ENCODE measurements around the gene KCNG2. TPM values are rescaled to one million over a fixed set of nuclear protein-coding genes. Genes with fewer than 3 reads are reported as not detected.

The KCNG2 gene
- total and polyA plus RNA-seq, 12 donors = 0.06 to 2.9 (median 0.50) TPM; not detected in 3

DNA sequence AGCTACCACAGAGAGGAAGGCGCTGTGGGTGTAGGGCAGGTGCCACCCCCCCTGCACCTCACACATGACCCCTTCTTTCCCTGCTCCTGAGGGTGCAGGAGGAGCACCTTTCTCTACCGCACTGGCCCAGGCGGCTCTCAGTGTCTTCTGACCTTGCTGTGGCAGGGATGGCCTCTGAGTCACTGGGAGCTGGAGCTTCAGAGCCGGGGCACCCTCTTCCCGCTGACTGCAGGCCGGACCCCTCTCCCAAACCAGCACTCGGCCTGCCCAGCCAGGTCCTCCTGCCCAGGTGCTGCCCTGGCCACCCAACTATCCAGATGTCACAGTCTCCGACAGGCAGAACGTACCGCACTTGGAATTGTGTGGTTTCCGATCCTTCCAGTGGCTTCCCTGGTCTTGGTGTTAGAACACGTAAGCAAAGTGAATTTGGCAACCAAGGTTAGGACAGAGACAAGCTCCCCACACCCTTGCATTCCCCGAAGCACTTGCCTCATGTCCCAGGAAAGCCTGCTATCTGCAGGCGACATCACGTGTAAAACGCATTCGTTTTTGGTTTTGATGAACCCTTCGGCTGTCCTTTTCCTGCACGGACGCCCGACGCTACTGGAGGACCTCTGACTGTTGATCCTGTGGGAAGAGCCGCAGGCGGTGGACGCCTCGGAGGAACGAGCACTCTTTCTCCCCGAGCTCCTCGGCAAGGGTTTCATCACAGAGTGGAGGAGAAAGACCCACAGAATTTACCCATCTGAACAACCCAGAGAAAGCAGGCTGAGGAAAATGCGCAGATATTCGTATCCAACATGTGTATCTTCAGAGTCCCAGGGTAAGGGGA is 24.7 kb upstream of the KCNG2 start:
- no peaks in the 10 kb centered on the region for H3K4me1 ChIP-seq (replicated peaks in 1 of 2)
- intact Hi-C loops (cut with DNase I) = no loop called here
- no peaks in the 10 kb centered on the region for H3K36me3 ChIP-seq (replicated peaks in 1 of 2)
- H3K27me3 ChIP-seq = no peaks in the 10 kb centered on the region
- no peak for DNase-seq
- no peak for TF ChIP-seq POLR2A (IDR thresholded peaks at IDR 0.05)
- TF ChIP-seq, protein P1, sequence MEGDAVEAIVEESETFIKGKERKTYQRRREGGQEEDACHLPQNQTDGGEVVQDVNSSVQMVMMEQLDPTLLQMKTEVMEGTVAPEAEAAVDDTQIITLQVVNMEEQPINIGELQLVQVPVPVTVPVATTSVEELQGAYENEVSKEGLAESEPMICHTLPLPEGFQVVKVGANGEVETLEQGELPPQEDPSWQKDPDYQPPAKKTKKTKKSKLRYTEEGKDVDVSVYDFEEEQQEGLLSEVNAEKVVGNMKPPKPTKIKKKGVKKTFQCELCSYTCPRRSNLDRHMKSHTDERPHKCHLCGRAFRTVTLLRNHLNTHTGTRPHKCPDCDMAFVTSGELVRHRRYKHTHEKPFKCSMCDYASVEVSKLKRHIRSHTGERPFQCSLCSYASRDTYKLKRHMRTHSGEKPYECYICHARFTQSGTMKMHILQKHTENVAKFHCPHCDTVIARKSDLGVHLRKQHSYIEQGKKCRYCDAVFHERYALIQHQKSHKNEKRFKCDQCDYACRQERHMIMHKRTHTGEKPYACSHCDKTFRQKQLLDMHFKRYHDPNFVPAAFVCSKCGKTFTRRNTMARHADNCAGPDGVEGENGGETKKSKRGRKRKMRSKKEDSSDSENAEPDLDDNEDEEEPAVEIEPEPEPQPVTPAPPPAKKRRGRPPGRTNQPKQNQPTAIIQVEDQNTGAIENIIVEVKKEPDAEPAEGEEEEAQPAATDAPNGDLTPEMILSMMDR (IDR thresholded peaks at IDR 0.05) = no peak
- no peaks in the 10 kb centered on the region for H3K9me3 ChIP-seq (replicated peaks in 1 of 3)
- no peak overlapping the region for H3K4me3 ChIP-seq
- 80 to 89% (median 85%) methylated on average over 25 to 31 of the region's 31 CpGs for WGBS, 4 donors
- no peak overlapping the region for H3K27ac ChIP-seq

DNA sequence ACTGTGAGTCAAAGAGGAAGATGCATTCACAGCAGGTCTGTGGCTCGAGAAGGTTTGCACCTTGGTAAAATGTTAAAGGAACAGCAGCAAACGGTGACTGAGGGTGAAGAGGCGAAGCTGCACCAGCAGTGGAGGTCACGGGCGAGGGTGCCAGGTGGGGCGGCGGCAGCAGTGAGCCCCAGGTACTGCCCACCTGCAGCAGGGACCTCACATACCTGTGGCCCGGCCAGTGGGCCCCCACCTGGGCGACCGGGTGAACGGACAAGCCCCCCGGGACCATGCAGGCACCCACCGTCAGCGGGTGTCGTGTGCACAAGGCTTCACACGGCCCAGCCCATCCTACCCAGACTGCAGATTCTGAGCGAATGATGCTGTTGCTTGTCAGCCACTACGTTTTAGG is 23.6 kb upstream of the KCNG2 start:
- WGBS, 4 donors = 64 to 81% (median 77%) methylated on average over 6 to 18 of the region's 18 CpGs
- intact Hi-C loops (cut with DNase I) = no loop called here
- no peak for DNase-seq
- Histone ChIP-seq H3K4me1 (replicated peaks in 1 of 2) (no peaks in the 10 kb centered on the region), H3K27me3 (no peaks in the 10 kb centered on the region), H3K9me3 (replicated peaks in 1 of 3) (no peaks in the 10 kb centered on the region), H3K27ac (no peak overlapping the region), H3K36me3 (replicated peaks in 1 of 2) (no peaks in the 10 kb centered on the region), H3K4me3 (no peak overlapping the region)
- TF ChIP-seq POLR2A (IDR thresholded peaks at IDR 0.05) = no peak
- TF ChIP-seq, protein P1 (IDR thresholded peaks at IDR 0.05) = no peak

DNA sequence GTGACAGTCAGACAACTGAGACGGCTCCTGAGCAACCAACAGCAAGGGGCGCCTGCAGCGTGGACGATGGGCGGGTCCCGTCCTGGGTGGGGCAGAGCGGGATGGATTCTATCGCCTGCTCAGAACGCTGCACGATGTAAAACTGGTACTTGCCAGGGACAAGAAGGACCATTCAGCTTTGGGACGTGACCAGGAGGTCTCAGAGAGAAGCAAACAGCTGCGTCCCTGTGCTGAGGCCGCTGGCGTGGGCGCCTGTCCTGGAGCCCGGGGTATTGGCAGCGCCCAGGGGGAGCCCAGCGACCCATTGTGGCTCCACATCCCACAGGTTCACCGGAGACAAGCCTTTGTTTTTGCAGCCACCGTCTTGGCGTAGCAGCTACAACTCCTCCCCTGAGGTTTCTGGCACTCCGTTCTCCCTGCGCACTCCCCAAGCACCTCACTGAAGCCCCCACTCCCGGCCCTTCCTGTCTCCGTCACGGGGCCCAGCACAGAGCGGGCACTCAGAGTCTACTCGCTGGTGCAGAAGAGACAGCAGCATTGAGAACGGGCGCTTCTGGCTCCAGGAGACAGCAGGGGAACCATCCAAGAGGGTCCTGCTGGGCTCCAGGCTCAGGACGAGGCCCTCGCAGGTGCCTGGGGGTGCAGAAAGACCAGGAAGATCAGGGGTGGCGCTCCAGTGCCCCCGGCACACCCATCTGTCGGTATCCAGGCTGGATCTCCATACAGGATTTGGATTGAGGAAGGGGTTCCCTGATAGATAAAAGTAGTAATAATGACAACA is 22.1 kb upstream of the KCNG2 start:
- TF ChIP-seq, protein P1 (IDR thresholded peaks at IDR 0.05) = no peak
- no peak for TF ChIP-seq POLR2A (IDR thresholded peaks at IDR 0.05)
- Histone ChIP-seq H3K36me3 (replicated peaks in 1 of 2) (no peaks in the 10 kb centered on the region), H3K27ac (no peak overlapping the region), H3K4me3 (no peak overlapping the region), H3K4me1 (replicated peaks in 1 of 2) (no peaks in the 10 kb centered on the region), H3K9me3 (replicated peaks in 1 of 3) (no peaks in the 10 kb centered on the region), H3K27me3 (no peaks in the 10 kb centered on the region)
- DNase-seq = no peak
- intact Hi-C loops (cut with DNase I) = no loop called here
- WGBS, 4 donors = 78 to 83% (median 81%) methylated on average over 32 to 35 of the region's 35 CpGs

DNA sequence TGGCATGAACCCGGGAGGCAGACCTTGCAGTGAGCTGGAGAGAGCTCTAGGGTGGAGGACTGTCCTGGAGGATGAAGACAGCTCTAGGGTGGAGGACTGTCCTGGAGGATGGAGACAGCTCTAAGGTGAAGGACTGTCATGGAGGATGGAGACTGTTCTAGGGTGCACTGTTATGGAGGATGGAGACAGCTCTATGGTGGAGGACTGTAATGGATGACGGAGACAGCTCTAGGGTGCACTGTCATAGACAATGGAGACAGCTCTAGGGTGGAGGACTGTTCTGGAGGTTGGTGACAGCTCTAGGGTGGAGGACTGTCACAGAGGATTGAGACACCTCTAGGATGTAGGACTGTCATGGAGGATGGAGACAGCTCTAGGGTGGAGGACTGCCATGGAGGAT is 21.1 kb upstream of the KCNG2 start:
- WGBS, 4 donors = 52 to 81% (median 73%) methylated on average over 2 of the region's 2 CpGs
- DNase-seq = no peak
- no peaks in the 10 kb centered on the region for H3K36me3 ChIP-seq (replicated peaks in 1 of 2)
- no peaks in the 10 kb centered on the region for H3K4me1 ChIP-seq (replicated peaks in 1 of 2)
- TF ChIP-seq, protein P1 (IDR thresholded peaks at IDR 0.05) = no peak
- TF ChIP-seq POLR2A (IDR thresholded peaks at IDR 0.05) = no peak
- H3K4me3 ChIP-seq = no peak overlapping the region
- H3K27ac ChIP-seq = no peak overlapping the region
- H3K9me3 ChIP-seq (replicated peaks in 1 of 3) = no peaks in the 10 kb centered on the region
- H3K27me3 ChIP-seq = no peaks in the 10 kb centered on the region
- intact Hi-C loops (cut with DNase I) = no loop called here
